A172 (cell line): ENCODE results near the gene EFNB1. TPM values are rescaled to one million over a fixed set of nuclear protein-coding genes. Genes with fewer than 3 reads are reported as not detected.

Experiments used
- DNase-seq: peaks from one replicate; pipeline ENCODE4 v3.0.0-alpha.2; 2015; ENCODE audit warnings: low spot score
- total RNA-seq: library from RNA; depleted of rRNA; stranded (reverse); fragments of >200 nt; shearing (Covaris generic); gene quantifications from 2 replicates; pipeline ENCODE4 v1.2.3, GENCODE V29; 2014; rRNA removed

Gene EFNB1
- total RNA-seq, 1 experiment from 2014 or later = 6.7 TPM

DNA sequence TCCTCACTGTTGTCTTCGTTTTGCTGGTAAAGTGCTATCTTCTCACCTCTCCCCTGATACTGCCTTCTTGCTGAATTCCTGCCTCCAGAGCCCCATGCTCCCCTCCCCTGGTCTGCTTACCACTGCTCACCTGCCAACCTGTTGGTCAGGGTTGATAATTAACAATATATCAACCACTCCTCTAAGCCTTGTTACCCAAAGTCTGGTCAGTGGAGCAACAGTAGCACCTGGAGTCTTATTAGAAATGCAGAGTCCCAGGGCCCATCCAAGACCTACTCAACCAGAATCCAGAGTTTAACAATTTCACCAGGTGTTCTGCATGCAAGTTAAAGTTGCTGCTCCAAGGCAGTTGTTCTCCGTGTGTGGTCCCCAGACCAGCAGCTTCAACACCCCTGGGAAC is 55.0 kb downstream of the EFNB1 start:
- DNase-seq = no peak

DNA sequence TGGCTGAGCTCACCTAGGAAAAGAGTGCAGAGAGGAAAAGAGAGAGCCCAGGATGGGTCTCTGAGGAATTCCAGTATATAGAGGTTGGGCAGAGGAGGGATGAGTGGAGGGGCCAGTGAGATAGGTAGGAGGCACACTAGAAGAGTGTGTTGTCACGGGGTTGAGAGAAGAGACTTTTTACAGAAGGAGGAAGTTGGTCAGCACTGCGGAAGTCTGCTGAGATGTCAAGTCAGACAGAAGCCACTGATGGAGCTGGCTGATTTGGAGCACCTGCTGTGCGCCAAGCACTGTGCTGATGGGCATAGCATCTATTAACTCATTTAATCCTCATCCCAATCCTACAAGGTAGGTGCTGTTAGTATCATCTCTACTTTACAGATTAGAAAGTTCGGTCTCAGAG is 60.4 kb downstream of the EFNB1 start:
- DNase-seq = no peak

Other genes starting within 250 kb of the EFNB1 start
- 4.6 and 4.9 TPM in 2 replicates for gene STARD8, start 181.4 kb upstream of the EFNB1 start, total RNA-seq